ENCODE data around the gene TNFRSF8. TPM values are rescaled to one million over a fixed set of nuclear protein-coding genes. Genes with fewer than 3 reads are reported as not detected.

TNFRSF8 gene
- total RNA-seq = under 0.01 TPM in 1 of 2 replicates, not detected in the other

GRCh38 chr1:12063141-12064072 is at the start of gene TNFRSF8:
Gene TNFRSF8, plus strand, starts transcription at chr1:12063303. Its CDS starts 296 bp downstream, at chr1:12063599.

GRCh38 chr1:12166834-12167492 is 103.9 kb downstream of the TNFRSF8 start, which contains the start of gene TNFRSF1B:
Gene TNFRSF1B, plus strand, starts transcription at chr1:12166991. Its CDS starts 101 bp downstream, at chr1:12167092.

Small RNAs within 50 kb of the gene (small RNA-seq; reads per million reads assigned to genes)
- not detected for gene AL096840.1
- not detected for gene MIR4632
- gene MIR6729 = not detected
- gene RF00019 = not detected
- not detected for gene RN7SL649P
- not detected for gene RNU6-777P
- not detected for gene RPL23AP89

Other genes starting within 250 kb of the TNFRSF8 start
- not detected in 2 replicates for gene NPPA, start 215.5 kb upstream of the TNFRSF8 start, total RNA-seq
- gene NPPB, start 204.4 kb upstream of the TNFRSF8 start, total RNA-seq = not detected in 2 replicates
- 49.6 and 58.6 TPM in 2 replicates for gene KIAA2013, start 136.9 kb upstream of the TNFRSF8 start, total RNA-seq
- 221 and 251 TPM in 2 replicates for gene PLOD1, start 128.6 kb upstream of the TNFRSF8 start, total RNA-seq
- 47.4 and 61.6 TPM in 2 replicates for gene MFN2, start 82.9 kb upstream of the TNFRSF8 start, total RNA-seq
- 23.1 and 24.4 TPM in 2 replicates for gene MIIP, start 43.8 kb upstream of the TNFRSF8 start, total RNA-seq
- 16.5 and 21.7 TPM in 2 replicates for gene TNFRSF1B, start 103.7 kb downstream of the TNFRSF8 start, total RNA-seq
- gene VPS13D, start 166.7 kb downstream of the TNFRSF8 start, total RNA-seq = 28.3 and 30.7 TPM in 2 replicates